Measurements from ENCODE around the gene ZBTB46.
"Not testable (repeated sequence)": the region's sequence is repeated elsewhere in the genome, so short reads cannot be mapped to it uniquely, and the experiment has no call there.

Gene ZBTB46

GRCh38 chr20:63868264-63868663, 37.2 kb upstream of the ZBTB46 start:
- Histone ChIP-seq H3K4me1 (ENCODE audit: control insufficient read depth, insufficient read depth, low read length) (no peaks in the 10 kb centered on the region), H3K4me3 (ENCODE audit: low read depth, low read length) (no peak overlapping the region), H3K36me3 (ENCODE audit: control insufficient read depth in 2 of 2, insufficient read depth in 1 of 2, low read length in 2 of 2) (peaks cover 27 to 51% of the 10 kb centered on the region in 2 experiments), H3K27ac (ENCODE audit: extremely low read depth, low read depth, low read length) (no peak overlapping the region), H3K9me3 (ENCODE audit: control insufficient read depth, insufficient read depth, low read depth, low read length) (no peaks in the 10 kb centered on the region)
- TF ChIP-seq ZBTB6 (tag by site-specific recombination; IDR thresholded peaks at IDR 0.05) = no peak
- TF ChIP-seq SP7 (tag by site-specific recombination; IDR thresholded peaks at IDR 0.05) = no peak
- no peak for TF ChIP-seq KLF10 (tag by site-specific recombination; IDR thresholded peaks at IDR 0.05)
- no peak for TF ChIP-seq ZNF701 (tag by site-specific recombination; IDR thresholded peaks at IDR 0.05)
- no peak for TF ChIP-seq ZNF37A (tag by site-specific recombination; IDR thresholded peaks at IDR 0.05)
- TF ChIP-seq IKZF3 (tag by site-specific recombination; IDR thresholded peaks at IDR 0.05) = no peak
- TF ChIP-seq ZNF426 (tag by site-specific recombination; IDR thresholded peaks at IDR 0.05) = no peak
- TF ChIP-seq ZNF449 (tag by site-specific recombination; IDR thresholded peaks at IDR 0.05) = no peak
- no peak for TF ChIP-seq GLIS2 (tag by site-specific recombination; IDR thresholded peaks at IDR 0.05)
- no peak for TF ChIP-seq ZNF23 (tag by site-specific recombination; IDR thresholded peaks at IDR 0.05; ENCODE audit: borderline replicate concordance)
- no peak for TF ChIP-seq ZNF747 (tag by site-specific recombination; IDR thresholded peaks at IDR 0.05)
- no peak for TF ChIP-seq ZSCAN5A (tag by site-specific recombination; IDR thresholded peaks at IDR 0.05)
- TF ChIP-seq ZNF548 (tag by site-specific recombination; IDR thresholded peaks at IDR 0.05) = no peak
- TF ChIP-seq ZNF677 (tag by site-specific recombination; IDR thresholded peaks at IDR 0.05) = no peak
- TF ChIP-seq ZSCAN30 (tag by site-specific recombination; IDR thresholded peaks at IDR 0.05) = no peak
- TF ChIP-seq PBX3 (CRISPR knock-in tag; IDR thresholded peaks at IDR 0.05) = no peak
- TF ChIP-seq ZNF350 (tag by site-specific recombination; IDR thresholded peaks at IDR 0.05) = no peak
- TF ChIP-seq ZNF223 (tag by site-specific recombination; IDR thresholded peaks at IDR 0.05) = no peak
- TF ChIP-seq RBAK (tag by site-specific recombination; IDR thresholded peaks at IDR 0.05) = no peak
- TF ChIP-seq ZNF202 (tag by site-specific recombination; IDR thresholded peaks at IDR 0.05; ENCODE audit: borderline replicate concordance) = no peak
- CTCF ChIA-PET = interaction anchor here (0.5 to 0.6 kb wide), 2 partner anchors 93 to 371 kb away, joined by 3 read pairs; no protein-coding TSS in a partner anchor
- POLR2A ChIA-PET = no interaction called here

GRCh38 chr20:63867042-63867441, 36.0 kb upstream of the ZBTB46 start:
- POLR2A ChIA-PET = interaction anchor here (3.1 kb wide), 1 partner anchor 9 kb away, joined by 18 read pairs; no protein-coding TSS in a partner anchor
- not testable (repeated sequence) for H3K4me3 ChIP-seq (ENCODE audit: low read depth, low read length); H3K27ac ChIP-seq (ENCODE audit: extremely low read depth, low read depth, low read length); H3K9me3 ChIP-seq (ENCODE audit: control insufficient read depth, insufficient read depth, low read depth, low read length); H3K4me1 ChIP-seq (ENCODE audit: control insufficient read depth, insufficient read depth, low read length)
- CTCF ChIA-PET = interaction anchor here (0.7 to 2.3 kb wide), 4 partner anchors 74 to 112 kb away, joined by 3 to 9 read pairs (median 4); partner anchors contain the start of gene SAMD10
- peaks cover 26 to 51% of the 10 kb centered on the region in 2 experiments for H3K36me3 ChIP-seq (ENCODE audit: control insufficient read depth in 2 of 2, insufficient read depth in 1 of 2, low read length in 2 of 2)
